ENCODE data around the gene HS6ST1.

HS6ST1 gene

GRCh38 chr2:128311755-128312341 is 6.8 kb downstream of the HS6ST1 start:
- FAIRE-seq, result no peak
- DNase-seq (ENCODE audit: insufficient read length, low spot score), result no peak

- DNase-seq (ENCODE audit: insufficient read length, low spot score) (no peak), FAIRE-seq (no peak)
Observed at GRCh38 chr2:128311216-128311754, 7.4 kb downstream of the HS6ST1 start.

- no peak for FAIRE-seq
- DNase-seq (ENCODE audit: insufficient read length, low spot score), result no peak
Observed at GRCh38 chr2:128310761-128311160, 7.9 kb downstream of the HS6ST1 start.

GRCh38 chr2:128310094-128310716 is 8.5 kb downstream of the HS6ST1 start:
- FAIRE-seq (no peak), DNase-seq (ENCODE audit: insufficient read length, low spot score) (no peak)

- DNase-seq (ENCODE audit: insufficient read length, low spot score) (no peak), FAIRE-seq (no peak)
Observed at GRCh38 chr2:128309280-128310093, 9.2 kb downstream of the HS6ST1 start.

GRCh38 chr2:128308889-128309279 is 9.8 kb downstream of the HS6ST1 start:
- no peak for DNase-seq (ENCODE audit: insufficient read length, low spot score)
- FAIRE-seq, result no peak

GRCh38 chr2:128308284-128308731 is 10.4 kb downstream of the HS6ST1 start:
- DNase-seq (ENCODE audit: insufficient read length, low spot score) (no peak), FAIRE-seq (no peak)

GRCh38 chr2:128307595-128307994 is 11.1 kb downstream of the HS6ST1 start:
- FAIRE-seq, result no peak
- no peak for DNase-seq (ENCODE audit: insufficient read length, low spot score)

- DNase-seq (ENCODE audit: insufficient read length, low spot score), result no peak
- no peak for FAIRE-seq
Observed at GRCh38 chr2:128306931-128307460, 11.7 kb downstream of the HS6ST1 start.

GRCh38 chr2:128306081-128306930 is 12.4 kb downstream of the HS6ST1 start:
- FAIRE-seq (no peak), DNase-seq (ENCODE audit: insufficient read length, low spot score) (peak; percentile 59)

- no peak for DNase-seq (ENCODE audit: insufficient read length, low spot score)
- FAIRE-seq, result no peak
Observed at GRCh38 chr2:128305555-128306080, 13.1 kb downstream of the HS6ST1 start.

GRCh38 chr2:128304715-128305554 is 13.7 kb downstream of the HS6ST1 start:
- FAIRE-seq, result peak; percentile 92
- peak; percentile 87 for DNase-seq (ENCODE audit: insufficient read length, low spot score)

GRCh38 chr2:128304330-128304714 is 14.3 kb downstream of the HS6ST1 start:
- FAIRE-seq (no peak), DNase-seq (ENCODE audit: insufficient read length, low spot score) (no peak)

- no peak for FAIRE-seq
Observed at GRCh38 chr2:128303911-128304310, 14.8 kb downstream of the HS6ST1 start.

GRCh38 chr2:128303095-128303791 is 15.4 kb downstream of the HS6ST1 start:
- FAIRE-seq (no peak), DNase-seq (ENCODE audit: insufficient read length, low spot score) (no peak)

More at GRCh38 chr2:128303911-128304310, 14.8 kb downstream of the HS6ST1 start:
- no peak for DNase-seq (ENCODE audit: insufficient read length, low spot score)

GRCh38 chr2:128302744-128303067 is 16.0 kb downstream of the HS6ST1 start:
- no peak for DNase-seq (ENCODE audit: insufficient read length, low spot score)
- no peak for FAIRE-seq

- DNase-seq (ENCODE audit: insufficient read length, low spot score) (no peak), FAIRE-seq (no peak)
Observed at GRCh38 chr2:128302011-128302743, 16.5 kb downstream of the HS6ST1 start.

GRCh38 chr2:128301501-128301966 is 17.1 kb downstream of the HS6ST1 start:
- no peak for DNase-seq (ENCODE audit: insufficient read length, low spot score)
- FAIRE-seq, result no peak

Measured in HTR-8/SVneo (cell line).